ENCODE data around the gene CCNF. TPM values are rescaled to one million over a fixed set of nuclear protein-coding genes. Genes with fewer than 3 reads are reported as not detected.

CCNF gene
- total RNA-seq, 1 experiment from 2014 or later: 60.8 TPM

GRCh38 chr16:2452650-2453049, 23.4 kb downstream of the CCNF start:
- CTCF ChIA-PET: no interaction called here
- H3K4me2 ChIP-seq (ENCODE audit: low read length): no peak overlapping the region
- intact Hi-C loops (cut with micrococcal nuclease): no loop called here

More at GRCh38 chr16:2452650-2453049, 23.4 kb downstream of the CCNF start:
- Histone ChIP-seq H4K20me1 (ENCODE audit: insufficient read depth) (no peaks in the 10 kb centered on the region), H3K9me2 (ENCODE audit: insufficient read depth) (no peaks in the 10 kb centered on the region), H3K4me3 (replicated peaks in 1 of 2; ENCODE audit: low read depth in 1 of 2, low read length in 2 of 2) (no peak overlapping the region), H3K9me3 (ENCODE audit: control insufficient read depth in 1 of 2, insufficient read depth in 1 of 2, low read depth in 1 of 2, low read length in 2 of 2) (no peaks in the 10 kb centered on the region), H2AFZ (ENCODE audit: low read depth, low read length, poor library complexity, severe bottlenecking) (no peak overlapping the region), H3K9ac (ENCODE audit: low read length) (no peak overlapping the region), H3K36me3 (ENCODE audit: control insufficient read depth in 1 of 2, insufficient read depth in 2 of 2, low read length in 2 of 2) (peaks cover 60 to 77% of the 10 kb centered on the region in 2 experiments), H3K4me1 (ENCODE audit: control insufficient read depth in 1 of 2, insufficient read depth in 2 of 2, low read length in 2 of 2) (0 out of 4 replicates have a peak, but pooled peaks cover 0 to under 1% of the 10 kb centered on the region in 2 experiments), H3K79me2 (ENCODE audit: insufficient read depth, low read length) (peaks cover 7% of the 10 kb centered on the region), H3K27me3 (ENCODE audit: insufficient read depth, low read length) (no peaks in the 10 kb centered on the region), H3K27ac (ENCODE audit: low read depth, low read length) (no peak overlapping the region)
- BruUV-seq (replicated peaks): no TSS peak
- TF ChIP-seq ZBTB33 (IDR thresholded peaks at IDR 0.05; ENCODE audit: extremely low read depth, insufficient replicate concordance, low read length) (no peak), RAD21 (IDR thresholded peaks at IDR 0.05; ENCODE audit: low read depth) (no peak), ZNF274 (IDR thresholded peaks at IDR 0.05; ENCODE audit: low read depth, low read length) (no peak), ELF1 (IDR thresholded peaks at IDR 0.05; ENCODE audit: borderline replicate concordance, low read depth) (no peak), EGR1 (IDR thresholded peaks at IDR 0.05; ENCODE audit: low read depth) (no peak), POLR2AphosphoS5 (IDR thresholded peaks at IDR 0.05; ENCODE audit: low read depth, low read length) (no peak), EZH2phosphoT487 (IDR thresholded peaks at IDR 0.05; ENCODE audit: borderline replicate concordance) (no peak), MAX (IDR thresholded peaks at IDR 0.05) (no peak), ZFX (IDR thresholded peaks at IDR 0.05) (no peak), ATF3 (IDR thresholded peaks at IDR 0.05) (no peak), CEBPB (IDR thresholded peaks at IDR 0.05; ENCODE audit: low read depth) (no peak), CBX3 (IDR thresholded peaks at IDR 0.05; ENCODE audit: low read depth) (no peak)
- ATAC-seq: no peak
- ChIA-PET RAD21 (ENCODE audit: low non-redundant PET in 1 of 2, low total read pairs in 2 of 2, uncharacterized antibody in 2 of 2, unreplicated experiment in 2 of 2) (no interaction called here), POLR2A (no interaction called here)
- DNase-seq (ENCODE audit: low read depth, low spot score): no peak
